RKO (cell line): ENCODE measurements around the gene ANKRD65.
"Not testable (repeated sequence)": the region's sequence is repeated elsewhere in the genome, so short reads cannot be mapped to it uniquely, and the experiment has no call there.

Source experiments
- DNase-seq: peaks from one replicate; pipeline ENCODE4 v3.0.0-alpha.2; 2016; ENCODE audit warnings: low spot score

The ANKRD65 gene

GRCh38 chr1:1415751-1416150 is 5.3 kb downstream of the ANKRD65 start:
- no peak for DNase-seq

DNA sequence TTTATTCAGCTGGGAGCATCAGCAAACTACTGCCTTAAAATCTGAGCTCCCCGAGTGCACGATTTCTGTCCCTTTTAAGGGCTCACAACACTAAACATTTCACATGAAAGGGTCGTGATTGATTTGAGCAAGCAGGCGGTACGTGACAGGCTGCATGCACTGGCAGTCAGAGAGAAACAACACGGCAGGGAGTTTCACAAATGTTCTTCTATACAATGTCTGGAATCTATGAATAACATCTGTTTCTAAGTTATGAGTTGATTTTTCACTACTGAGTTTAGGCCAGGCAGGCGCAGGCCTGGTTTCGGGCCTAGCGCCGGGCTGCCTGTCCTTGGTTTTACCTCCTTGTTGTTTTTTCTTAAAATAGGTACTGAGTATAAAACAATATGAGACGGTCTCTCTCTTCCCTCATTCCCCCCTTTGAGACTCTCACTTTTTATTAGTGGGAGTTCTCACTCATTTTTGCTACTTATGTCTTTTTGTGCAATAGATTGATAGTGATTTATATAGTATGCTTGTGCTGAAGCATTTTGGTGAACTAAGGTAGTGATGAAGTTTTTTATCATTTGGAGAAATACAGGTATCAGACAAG is 8.7 kb downstream of the ANKRD65 start:
- not testable (repeated sequence) for DNase-seq

DNA sequence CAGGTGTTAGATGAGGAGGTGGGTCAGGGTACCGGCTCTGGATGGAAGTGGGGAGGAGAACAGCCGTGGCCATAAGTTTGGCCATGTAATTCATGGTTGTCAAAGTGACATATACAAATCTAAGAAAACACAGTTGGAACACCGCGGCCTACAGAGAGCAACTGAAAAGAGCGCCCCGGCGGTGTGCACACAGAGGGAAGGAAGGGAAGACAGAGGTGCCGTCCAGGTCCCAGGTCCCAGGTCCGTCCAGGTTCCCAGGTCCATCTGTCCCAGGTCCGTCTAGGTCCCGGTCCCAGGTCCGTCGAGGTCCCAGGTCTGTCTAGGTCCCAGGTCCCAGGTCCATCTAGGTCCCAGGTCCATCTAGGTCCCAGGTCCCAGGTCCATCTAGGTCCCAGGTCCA is 9.4 kb downstream of the ANKRD65 start:
- no peak for DNase-seq

GRCh38 chr1:1410238-1410637 is 10.8 kb downstream of the ANKRD65 start:
- DNase-seq: not testable (repeated sequence)

GRCh38 chr1:1407636-1408318 is 13.3 kb downstream of the ANKRD65 start:
- peak; percentile 53 for DNase-seq

- peak; percentile 94 for DNase-seq
These were observed 14.0 kb downstream of the ANKRD65 start, which contains the start of gene MRPL20 for GRCh38 chr1:1406821-1407635. Gene MRPL20 (minus strand): TSS chr1:1407293. CDS start chr1:1407217, 76 bp downstream.

GRCh38 chr1:1406101-1406820 is 14.8 kb downstream of the ANKRD65 start:
- peak; percentile 42 for DNase-seq

- DNase-seq: no peak
These were observed 17.4 kb downstream of the ANKRD65 start for GRCh38 chr1:1403653-1404052.

- not testable (repeated sequence) for DNase-seq
These were observed 18.1 kb downstream of the ANKRD65 start for GRCh38 chr1:1402901-1403392.

- peak; percentile 80 for DNase-seq
These were observed 18.8 kb downstream of the ANKRD65 start for GRCh38 chr1:1402072-1402900.

DNA sequence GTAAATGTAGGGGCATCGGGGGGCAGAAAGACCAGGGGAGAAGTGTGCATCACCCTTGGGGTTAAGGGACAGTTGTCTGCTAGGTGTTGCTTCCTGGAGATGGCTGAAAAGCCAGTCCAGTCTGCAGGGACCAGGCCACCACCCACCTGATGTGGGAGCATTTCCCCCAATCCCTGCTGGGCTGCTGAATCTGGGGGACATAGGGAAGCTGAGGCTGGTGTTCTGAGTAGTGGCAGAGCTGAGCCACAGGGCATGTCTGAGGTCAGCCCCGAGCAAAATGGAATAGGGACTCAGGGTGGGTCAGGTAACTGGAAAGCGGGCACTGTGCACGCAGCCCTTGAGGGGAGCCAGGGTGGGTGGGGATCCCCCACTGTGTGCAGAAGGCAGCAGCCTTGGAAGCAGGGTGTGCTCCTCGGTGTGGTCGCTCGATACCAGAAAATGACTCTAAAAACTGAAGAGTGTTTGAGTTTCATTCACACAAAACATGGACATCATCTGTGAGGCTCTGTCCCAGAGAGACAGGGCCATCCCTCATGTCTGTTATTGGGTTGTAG is 19.5 kb downstream of the ANKRD65 start:
- no peak for DNase-seq

DNA sequence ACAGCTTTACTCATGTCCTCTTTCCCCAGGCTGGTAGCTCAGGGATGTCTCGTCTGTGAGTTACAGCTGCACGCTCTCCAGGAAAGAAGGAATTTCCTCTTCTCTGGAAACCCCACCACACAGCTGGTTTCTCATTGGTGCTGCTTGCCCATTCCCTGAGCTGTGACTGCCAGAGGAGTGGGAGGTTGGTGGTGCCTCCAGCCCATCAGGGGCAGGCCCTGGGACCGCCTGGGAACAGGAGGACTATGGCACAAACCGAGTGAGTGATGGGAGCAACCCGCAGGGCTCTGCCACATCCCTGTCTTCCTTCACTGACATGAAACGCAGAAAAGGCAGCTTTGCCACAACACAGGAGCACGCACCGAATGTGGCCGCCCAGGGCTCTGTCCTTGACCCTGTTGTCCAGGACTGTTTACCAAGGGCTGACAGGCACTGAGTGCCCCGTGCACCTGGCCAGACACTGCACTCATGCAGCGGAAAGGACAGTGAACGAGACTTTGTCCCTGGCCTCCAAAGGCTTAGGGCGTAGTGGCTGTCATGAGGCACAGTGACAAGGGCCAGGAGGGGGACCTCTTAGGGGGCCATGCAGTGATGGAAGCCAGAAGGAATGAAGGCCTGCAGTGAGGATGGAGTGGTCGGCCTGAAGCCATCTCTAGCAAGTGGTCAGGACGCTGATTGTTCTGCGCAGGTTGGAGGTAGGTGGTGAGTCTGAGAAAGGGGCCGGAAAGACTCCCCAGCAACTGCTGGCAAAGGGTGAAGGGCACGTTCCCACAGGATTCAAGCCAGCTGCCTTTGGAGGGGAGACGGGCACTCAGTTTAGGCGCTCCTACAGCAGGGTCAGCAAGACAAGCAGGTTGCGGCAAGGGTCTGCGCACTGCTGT is 20.3 kb downstream of the ANKRD65 start:
- DNase-seq: no peak

DNA sequence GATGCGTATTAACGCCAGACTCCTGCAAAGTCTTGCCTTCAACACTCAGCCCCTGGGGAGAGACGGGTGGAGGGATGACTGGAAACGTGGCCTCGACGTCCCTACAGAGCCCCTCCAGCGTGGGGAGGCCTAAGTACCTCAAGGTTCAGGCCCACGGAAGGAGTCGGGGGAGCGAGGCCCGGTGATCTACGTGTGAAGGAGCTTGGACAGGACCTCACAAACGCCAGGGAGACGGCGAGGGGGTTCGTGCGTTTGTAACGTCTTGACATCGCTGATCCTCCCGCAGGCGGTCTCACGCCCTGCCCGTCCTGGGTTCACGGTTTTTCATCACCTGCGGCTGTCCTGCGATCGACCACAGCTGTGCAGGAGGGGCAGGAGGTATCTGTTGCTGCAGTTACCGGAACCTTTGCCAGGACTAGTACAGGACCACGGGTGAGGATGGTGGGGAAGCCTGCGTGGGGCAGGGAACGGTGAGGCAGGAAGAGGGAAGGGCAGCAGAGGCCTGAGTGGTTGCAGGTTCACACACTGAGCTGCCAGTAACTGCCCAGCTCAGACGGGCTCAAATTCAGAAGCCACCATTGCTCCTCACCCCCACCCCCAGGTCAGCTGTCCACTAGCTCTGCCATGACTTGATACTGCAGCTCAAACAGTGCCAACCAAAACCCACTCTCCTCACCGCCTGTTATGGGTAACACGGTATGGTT is 21.1 kb downstream of the ANKRD65 start:
- DNase-seq: peak; percentile 55

- peak; percentile 97 for DNase-seq
These were observed 21.7 kb downstream of the ANKRD65 start, which contains the start of gene CCNL2 for GRCh38 chr1:1399187-1399871. Gene CCNL2 (minus strand): TSS chr1:1399335. CDS start chr1:1399306, 29 bp downstream.

DNA sequence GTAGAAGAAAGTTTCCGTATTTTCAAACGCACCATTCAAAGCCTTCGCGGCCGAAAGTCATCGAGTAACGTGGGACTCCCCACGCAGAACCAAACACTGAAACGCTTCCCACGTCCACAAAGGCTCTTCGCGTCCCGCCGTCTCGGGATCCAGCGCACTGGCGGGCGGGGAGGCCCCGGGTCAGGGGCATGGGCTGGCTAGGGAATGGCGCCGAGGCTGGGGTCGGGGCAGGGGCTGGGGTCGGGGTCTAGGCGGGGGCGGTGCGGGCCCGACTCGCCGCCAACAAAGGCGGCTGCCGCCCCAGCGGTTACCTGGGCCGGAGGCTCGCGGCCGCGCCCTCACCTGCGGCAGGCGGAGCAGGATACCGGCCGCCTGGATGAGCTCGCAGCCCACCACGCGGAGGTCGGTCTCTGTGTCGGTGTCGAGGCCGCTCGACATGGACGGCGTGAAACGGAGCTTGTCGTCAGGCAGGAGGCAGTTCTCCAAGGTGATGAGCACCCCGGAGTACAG is 22.3 kb downstream of the ANKRD65 start:
- DNase-seq: no peak

- DNase-seq: peak; percentile 91
These were observed 23.1 kb downstream of the ANKRD65 start for GRCh38 chr1:1397839-1398523.

DNA sequence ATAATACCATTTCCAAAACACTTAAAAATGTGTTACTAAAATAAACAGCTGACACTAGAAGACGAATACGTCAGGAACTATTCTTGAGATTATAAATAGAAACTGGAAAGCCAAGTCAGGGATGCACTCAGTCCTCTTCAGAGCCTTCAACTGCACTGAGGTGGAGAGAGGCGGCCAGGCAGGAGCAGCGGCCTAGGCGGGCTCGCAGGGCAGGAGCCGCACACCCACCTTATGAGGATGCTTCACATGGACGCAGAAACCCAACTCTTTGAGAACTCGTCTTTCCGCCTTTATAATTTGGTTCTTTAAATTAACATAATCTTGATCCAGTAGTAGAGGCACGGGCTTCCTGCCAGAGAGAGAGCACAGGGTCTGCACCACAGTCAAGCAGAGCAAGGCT is 25.9 kb downstream of the ANKRD65 start:
- DNase-seq: no peak

GRCh38 chr1:1394116-1394515 is 27.0 kb downstream of the ANKRD65 start:
- DNase-seq: no peak
